GM11168 (cell line): Measurements from ENCODE around the gene LVRN.

Experiments
- in situ Hi-C: fragments of 300-500 bp; cut with MboI; formaldehyde crosslinking; loops from one replicate; pipeline ENCODE4 v1.12.0; 2022; ENCODE audit warnings: low sequenced_read_pairs; ENCODE audit not compliant: unreplicated experiment

The LVRN gene

GRCh38 chr5:116075191-116075831 lies 113.0 kb downstream of the LVRN start:
- in situ Hi-C loops = loop anchor here (10.0 kb wide), 1 partner anchor 451 kb away; the partner anchor contains the start of gene TMED7

GRCh38 chr5:116076496-116076895 lies 114.2 kb downstream of the LVRN start:
- in situ Hi-C loops = loop anchor here (10.0 kb wide), 1 partner anchor 452 kb away; the partner anchor contains the start of gene TMED7
